ENCODE data around the gene ST13. TPM values are rescaled to one million over a fixed set of nuclear protein-coding genes. Genes with fewer than 3 reads are reported as not detected.

The ST13 gene
- total and polyA plus RNA-seq, 9 of the 15 experiments (the other 6 are each of a cell fraction or from before 2014, with no cell fraction given): 53.6 to 311 (median 195) TPM

DNA sequence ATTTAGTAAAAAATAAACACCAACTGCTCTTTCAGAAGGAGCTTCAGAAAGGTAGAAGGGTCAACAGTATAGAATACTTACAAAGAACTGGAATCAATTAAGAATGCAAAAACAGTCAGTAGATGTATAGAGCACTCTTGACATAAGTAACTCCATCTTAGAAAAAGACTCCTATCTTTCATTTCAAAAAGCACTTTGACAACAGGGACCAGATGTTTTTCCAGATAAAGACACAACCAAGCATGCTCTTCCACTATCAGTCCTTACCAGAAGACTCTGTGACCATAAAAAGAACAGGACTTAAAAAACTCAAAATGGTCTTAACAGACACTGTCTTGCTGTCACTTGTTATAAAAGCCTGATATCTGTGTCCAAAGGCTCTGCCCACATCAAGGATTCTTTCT lies 42.5 kb downstream of the ST13 start (continued):
- TF ChIP-seq, protein P1, sequence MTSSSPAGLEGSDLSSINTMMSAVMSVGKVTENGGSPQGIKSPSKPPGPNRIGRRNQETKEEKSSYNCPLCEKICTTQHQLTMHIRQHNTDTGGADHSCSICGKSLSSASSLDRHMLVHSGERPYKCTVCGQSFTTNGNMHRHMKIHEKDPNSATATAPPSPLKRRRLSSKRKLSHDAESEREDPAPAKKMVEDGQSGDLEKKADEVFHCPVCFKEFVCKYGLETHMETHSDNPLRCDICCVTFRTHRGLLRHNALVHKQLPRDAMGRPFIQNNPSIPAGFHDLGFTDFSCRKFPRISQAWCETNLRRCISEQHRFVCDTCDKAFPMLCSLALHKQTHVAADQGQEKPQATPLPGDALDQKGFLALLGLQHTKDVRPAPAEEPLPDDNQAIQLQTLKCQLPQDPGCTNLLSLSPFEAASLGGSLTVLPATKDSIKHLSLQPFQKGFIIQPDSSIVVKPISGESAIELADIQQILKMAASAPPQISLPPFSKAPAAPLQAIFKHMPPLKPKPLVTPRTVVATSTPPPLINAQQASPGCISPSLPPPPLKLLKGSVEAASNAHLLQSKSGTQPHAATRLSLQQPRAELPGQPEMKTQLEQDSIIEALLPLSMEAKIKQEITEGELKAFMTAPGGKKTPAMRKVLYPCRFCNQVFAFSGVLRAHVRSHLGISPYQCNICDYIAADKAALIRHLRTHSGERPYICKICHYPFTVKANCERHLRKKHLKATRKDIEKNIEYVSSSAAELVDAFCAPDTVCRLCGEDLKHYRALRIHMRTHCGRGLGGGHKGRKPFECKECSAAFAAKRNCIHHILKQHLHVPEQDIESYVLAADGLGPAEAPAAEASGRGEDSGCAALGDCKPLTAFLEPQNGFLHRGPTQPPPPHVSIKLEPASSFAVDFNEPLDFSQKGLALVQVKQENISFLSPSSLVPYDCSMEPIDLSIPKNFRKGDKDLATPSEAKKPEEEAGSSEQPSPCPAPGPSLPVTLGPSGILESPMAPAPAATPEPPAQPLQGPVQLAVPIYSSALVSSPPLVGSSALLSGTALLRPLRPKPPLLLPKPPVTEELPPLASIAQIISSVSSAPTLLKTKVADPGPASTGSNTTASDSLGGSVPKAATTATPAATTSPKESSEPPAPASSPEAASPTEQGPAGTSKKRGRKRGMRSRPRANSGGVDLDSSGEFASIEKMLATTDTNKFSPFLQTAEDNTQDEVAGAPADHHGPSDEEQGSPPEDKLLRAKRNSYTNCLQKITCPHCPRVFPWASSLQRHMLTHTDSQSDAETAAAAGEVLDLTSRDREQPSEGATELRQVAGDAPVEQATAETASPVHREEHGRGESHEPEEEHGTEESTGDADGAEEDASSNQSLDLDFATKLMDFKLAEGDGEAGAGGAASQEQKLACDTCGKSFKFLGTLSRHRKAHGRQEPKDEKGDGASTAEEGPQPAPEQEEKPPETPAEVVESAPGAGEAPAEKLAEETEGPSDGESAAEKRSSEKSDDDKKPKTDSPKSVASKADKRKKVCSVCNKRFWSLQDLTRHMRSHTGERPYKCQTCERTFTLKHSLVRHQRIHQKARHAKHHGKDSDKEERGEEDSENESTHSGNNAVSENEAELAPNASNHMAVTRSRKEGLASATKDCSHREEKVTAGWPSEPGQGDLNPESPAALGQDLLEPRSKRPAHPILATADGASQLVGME (CRISPR knock-in tag; IDR thresholded peaks at IDR 0.05): peak; percentile 99
- TF ChIP-seq ZNF445 (CRISPR knock-in tag; IDR thresholded peaks at IDR 0.05; ENCODE audit: low read depth): peak; percentile 98
- TF ChIP-seq CBX1 (IDR thresholded peaks at IDR 0.05; ENCODE audit: low read depth): no peak
- no peak for TF ChIP-seq ZNF274 (IDR thresholded peaks at IDR 0.05; ENCODE audit: borderline replicate concordance, low read depth, low read length)
- peak; percentile 99 for TF ChIP-seq ZNF76 (CRISPR knock-in tag; IDR thresholded peaks at IDR 0.05; ENCODE audit: borderline replicate concordance)
- TF ChIP-seq ATF7 (IDR thresholded peaks at IDR 0.05): 0 out of 2 replicates have a peak, but pooled peaks have one; percentile 37
- TF ChIP-seq ZNF121 (CRISPR knock-in tag; conservative IDR thresholded peaks at IDR 0.05): no peak
- TF ChIP-seq, protein P2, sequence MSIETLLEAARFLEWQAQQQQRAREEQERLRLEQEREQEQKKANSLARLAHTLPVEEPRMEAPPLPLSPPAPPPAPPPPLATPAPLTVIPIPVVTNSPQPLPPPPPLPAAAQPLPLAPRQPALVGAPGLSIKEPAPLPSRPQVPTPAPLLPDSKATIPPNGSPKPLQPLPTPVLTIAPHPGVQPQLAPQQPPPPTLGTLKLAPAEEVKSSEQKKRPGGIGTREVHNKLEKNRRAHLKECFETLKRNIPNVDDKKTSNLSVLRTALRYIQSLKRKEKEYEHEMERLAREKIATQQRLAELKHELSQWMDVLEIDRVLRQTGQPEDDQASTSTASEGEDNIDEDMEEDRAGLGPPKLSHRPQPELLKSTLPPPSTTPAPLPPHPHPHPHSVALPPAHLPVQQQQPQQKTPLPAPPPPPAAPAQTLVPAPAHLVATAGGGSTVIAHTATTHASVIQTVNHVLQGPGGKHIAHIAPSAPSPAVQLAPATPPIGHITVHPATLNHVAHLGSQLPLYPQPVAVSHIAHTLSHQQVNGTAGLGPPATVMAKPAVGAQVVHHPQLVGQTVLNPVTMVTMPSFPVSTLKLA (conservative IDR thresholded peaks at IDR 0.05): peak; percentile 80 to 84
- peak; percentile 98 for TF ChIP-seq MTA2 (IDR thresholded peaks at IDR 0.05; ENCODE audit: low read depth)
- no peak for TF ChIP-seq CSDE1 (IDR thresholded peaks at IDR 0.05)
- TF ChIP-seq CXXC5 (CRISPR knock-in tag; IDR thresholded peaks at IDR 0.05): peak; percentile 100
- TF ChIP-seq SNRNP70 (optimal IDR thresholded peaks at IDR 0.05; ENCODE audit: low read depth, low read length): no peak
- peak; percentile 89 for TF ChIP-seq MAFG (tag; conservative IDR thresholded peaks at IDR 0.05)
- TF ChIP-seq RBM14 (IDR thresholded peaks at IDR 0.05; ENCODE audit: borderline replicate concordance, insufficient read depth, low read depth, low read length): no peak
- TF ChIP-seq, protein P3, sequence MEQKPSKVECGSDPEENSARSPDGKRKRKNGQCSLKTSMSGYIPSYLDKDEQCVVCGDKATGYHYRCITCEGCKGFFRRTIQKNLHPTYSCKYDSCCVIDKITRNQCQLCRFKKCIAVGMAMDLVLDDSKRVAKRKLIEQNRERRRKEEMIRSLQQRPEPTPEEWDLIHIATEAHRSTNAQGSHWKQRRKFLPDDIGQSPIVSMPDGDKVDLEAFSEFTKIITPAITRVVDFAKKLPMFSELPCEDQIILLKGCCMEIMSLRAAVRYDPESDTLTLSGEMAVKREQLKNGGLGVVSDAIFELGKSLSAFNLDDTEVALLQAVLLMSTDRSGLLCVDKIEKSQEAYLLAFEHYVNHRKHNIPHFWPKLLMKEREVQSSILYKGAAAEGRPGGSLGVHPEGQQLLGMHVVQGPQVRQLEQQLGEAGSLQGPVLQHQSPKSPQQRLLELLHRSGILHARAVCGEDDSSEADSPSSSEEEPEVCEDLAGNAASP (IDR thresholded peaks at IDR 0.05): no peak
- TF ChIP-seq, protein P4, sequence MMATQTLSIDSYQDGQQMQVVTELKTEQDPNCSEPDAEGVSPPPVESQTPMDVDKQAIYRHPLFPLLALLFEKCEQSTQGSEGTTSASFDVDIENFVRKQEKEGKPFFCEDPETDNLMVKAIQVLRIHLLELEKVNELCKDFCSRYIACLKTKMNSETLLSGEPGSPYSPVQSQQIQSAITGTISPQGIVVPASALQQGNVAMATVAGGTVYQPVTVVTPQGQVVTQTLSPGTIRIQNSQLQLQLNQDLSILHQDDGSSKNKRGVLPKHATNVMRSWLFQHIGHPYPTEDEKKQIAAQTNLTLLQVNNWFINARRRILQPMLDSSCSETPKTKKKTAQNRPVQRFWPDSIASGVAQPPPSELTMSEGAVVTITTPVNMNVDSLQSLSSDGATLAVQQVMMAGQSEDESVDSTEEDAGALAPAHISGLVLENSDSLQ (IDR thresholded peaks at IDR 0.05): peak; percentile 84
- no peak for TF ChIP-seq EZH2 (IDR thresholded peaks at IDR 0.05; ENCODE audit: borderline replicate concordance, low read depth, low read length)
- no peak for TF ChIP-seq BRCA1 (IDR thresholded peaks at IDR 0.05)
- TF ChIP-seq BRCA1 (CRISPR knock-in tag; IDR thresholded peaks at IDR 0.05): no peak
- peak; percentile 100 for TF ChIP-seq SMAD3 (CRISPR knock-in tag; conservative IDR thresholded peaks at IDR 0.05)
- TF ChIP-seq ZNF134 (CRISPR knock-in tag; conservative IDR thresholded peaks at IDR 0.05): peak; percentile 92

Measured in K562 (cell line).